ENCODE measurements around the gene HOXA4. TPM values are rescaled to one million over a fixed set of nuclear protein-coding genes. Genes with fewer than 3 reads are reported as not detected.

The HOXA4 gene
- total RNA-seq, 2 experiments from 2014 or later = 0.25 TPM; not detected in 1

DNA sequence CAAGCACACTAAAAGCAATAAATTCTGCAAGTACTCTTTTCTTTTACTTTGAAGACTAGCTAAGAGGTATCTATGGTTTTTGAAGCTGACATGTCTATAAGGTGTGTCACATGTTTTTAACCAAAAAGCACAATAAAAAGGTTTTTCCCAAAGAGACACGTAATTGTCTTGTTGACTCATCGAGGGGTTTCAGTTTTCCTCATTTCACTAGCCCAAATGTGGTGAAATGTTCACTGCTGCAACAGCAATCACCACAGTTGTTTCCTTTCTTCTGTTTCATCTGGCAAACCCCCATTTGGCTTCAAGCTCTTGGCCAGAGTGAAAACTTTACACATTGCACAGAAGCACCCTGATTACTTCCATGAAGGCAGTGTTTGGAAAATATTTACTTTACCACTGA is 3.8 kb upstream of the HOXA4 start:
- Mint-ChIP-seq H3K27me3 (peaks cover 37% of the 10 kb centered on the region), H3K9me3 (no peaks in the 10 kb centered on the region), H3K36me3 (ENCODE audit: low read depth) (peaks cover 3% of the 10 kb centered on the region), H3K27ac (no peak overlapping the region), H3K4me3 (no peak overlapping the region), H3K4me1 (ENCODE audit: low read depth) (peaks cover 19% of the 10 kb centered on the region)
- peak; percentile 39 for DNase-seq
- peak; percentile 55 for ATAC-seq
- POLR2A ChIA-PET = no interaction called here
- intact Hi-C loops (cut with micrococcal nuclease) = no loop called here
- no peak for TF ChIP-seq CTCF (IDR thresholded peaks at IDR 0.05)
- CTCF ChIA-PET = interaction anchor here (1.5 to 2.3 kb wide), 2 partner anchors 16 to 27 kb away, joined by 5 to 8 read pairs; no protein-coding TSS in a partner anchor

DNA sequence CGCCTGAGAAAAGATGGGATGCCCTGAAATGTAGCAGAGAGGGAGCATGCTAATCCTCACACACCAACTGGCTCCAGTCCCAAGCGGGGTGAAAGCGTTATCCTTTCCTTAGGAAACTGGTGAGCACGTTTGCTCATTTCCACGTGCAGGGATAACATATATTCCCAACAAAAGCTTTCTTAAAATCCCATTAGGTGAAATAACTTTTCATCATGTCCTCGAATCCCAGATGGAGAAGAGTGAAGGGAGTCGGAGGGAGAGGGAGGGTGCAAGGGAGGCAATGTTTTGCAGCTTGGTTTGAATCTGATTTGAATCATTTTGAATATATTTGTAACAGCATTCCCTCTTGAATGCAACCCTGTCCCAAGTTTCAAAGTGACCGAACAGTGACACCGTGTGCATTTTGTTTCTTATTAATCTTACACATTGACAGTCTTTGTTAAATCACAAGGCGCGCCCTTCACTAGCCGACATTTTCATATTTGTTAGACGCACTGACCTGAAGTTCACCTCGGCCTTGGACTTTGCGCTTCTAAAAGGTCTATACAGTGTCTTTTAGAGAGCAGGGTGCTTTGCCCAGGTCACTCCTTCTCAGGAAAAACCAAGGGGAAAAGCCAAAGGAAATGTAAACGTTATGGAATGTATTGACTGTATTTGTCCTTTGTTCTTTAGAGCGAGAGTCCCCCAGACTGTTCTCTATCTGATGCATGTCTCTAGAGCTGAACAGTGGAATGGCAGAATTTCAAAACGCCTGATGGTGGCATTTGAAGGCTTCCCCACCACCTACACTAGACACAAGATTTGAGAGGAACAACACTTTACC is 3.1 kb upstream of the HOXA4 start:
- H3K36me3 Mint-ChIP-seq (ENCODE audit: low read depth) = peaks cover 3% of the 10 kb centered on the region
- ATAC-seq = no peak
- ChIA-PET POLR2A (no interaction called here), CTCF (interaction anchor here (2.3 kb wide), 1 partner anchor 28 kb away, joined by 8 read pairs; no protein-coding TSS in a partner anchor)
- DNase-seq = no peak
- no peaks in the 10 kb centered on the region for H3K9me3 Mint-ChIP-seq
- intact Hi-C loops (cut with micrococcal nuclease) = no loop called here
- H3K27me3 Mint-ChIP-seq = peaks cover 37% of the 10 kb centered on the region
- no peak overlapping the region for H3K27ac Mint-ChIP-seq
- peaks cover 19% of the 10 kb centered on the region for H3K4me1 Mint-ChIP-seq (ENCODE audit: low read depth)
- no peak for TF ChIP-seq CTCF (IDR thresholded peaks at IDR 0.05)
- no peak overlapping the region for H3K4me3 Mint-ChIP-seq

DNA sequence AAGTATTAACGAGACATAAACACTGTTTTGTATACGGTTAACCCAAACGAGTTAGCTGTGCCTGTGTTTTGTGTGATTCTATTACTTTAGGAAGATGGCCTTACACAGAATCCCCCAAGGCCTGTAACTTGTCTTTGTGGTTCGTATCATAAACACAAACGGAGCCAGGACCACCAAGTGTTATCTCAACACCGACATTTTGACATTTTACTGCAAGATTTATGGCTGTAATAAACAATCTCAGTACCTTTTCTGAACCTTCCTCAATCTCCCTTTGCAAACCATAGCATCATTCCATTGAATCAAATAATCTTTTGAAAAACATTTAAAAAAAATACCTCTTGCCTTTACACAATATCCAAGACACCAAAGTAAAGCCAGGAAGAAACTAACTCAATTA is 2.4 kb upstream of the HOXA4 start:
- H3K36me3 Mint-ChIP-seq (ENCODE audit: low read depth) = peaks cover 3% of the 10 kb centered on the region
- CTCF ChIA-PET = interaction anchor here (1.5 to 2.3 kb wide), 2 partner anchors 22 to 29 kb away, joined by 4 to 8 read pairs; no protein-coding TSS in a partner anchor

GRCh38 chr7:27132214-27132613 is 1.7 kb upstream of the HOXA4 start:
- DNase-seq (no peak), ATAC-seq (no peak)
- ChIA-PET CTCF (interaction anchor here (0.8 to 1.5 kb wide), 3 partner anchors 9 to 23 kb away, joined by 3 to 4 read pairs (median 3); no protein-coding TSS in a partner anchor), POLR2A (no interaction called here)
- no peak for TF ChIP-seq CTCF (IDR thresholded peaks at IDR 0.05)
- peaks cover 19% of the 10 kb centered on the region for H3K4me1 Mint-ChIP-seq (ENCODE audit: low read depth)
- no peak overlapping the region for H3K4me3 Mint-ChIP-seq
- no peaks in the 10 kb centered on the region for H3K9me3 Mint-ChIP-seq
- peaks cover 32% of the 10 kb centered on the region for H3K27me3 Mint-ChIP-seq
- no peak overlapping the region for H3K27ac Mint-ChIP-seq
- H3K36me3 Mint-ChIP-seq (ENCODE audit: low read depth) = peaks cover 3% of the 10 kb centered on the region
- intact Hi-C loops (cut with micrococcal nuclease) = no loop called here

More for the DNA sequence above, 2.4 kb upstream of the HOXA4 start:
- Mint-ChIP-seq H3K27ac (no peak overlapping the region), H3K9me3 (no peaks in the 10 kb centered on the region), H3K4me3 (no peak overlapping the region), H3K4me1 (ENCODE audit: low read depth) (peaks cover 19% of the 10 kb centered on the region), H3K27me3 (peaks cover 37% of the 10 kb centered on the region)
- POLR2A ChIA-PET = no interaction called here
- no peak for TF ChIP-seq CTCF (IDR thresholded peaks at IDR 0.05)
- intact Hi-C loops (cut with micrococcal nuclease) = no loop called here
- DNase-seq (no peak), ATAC-seq (no peak)

DNA sequence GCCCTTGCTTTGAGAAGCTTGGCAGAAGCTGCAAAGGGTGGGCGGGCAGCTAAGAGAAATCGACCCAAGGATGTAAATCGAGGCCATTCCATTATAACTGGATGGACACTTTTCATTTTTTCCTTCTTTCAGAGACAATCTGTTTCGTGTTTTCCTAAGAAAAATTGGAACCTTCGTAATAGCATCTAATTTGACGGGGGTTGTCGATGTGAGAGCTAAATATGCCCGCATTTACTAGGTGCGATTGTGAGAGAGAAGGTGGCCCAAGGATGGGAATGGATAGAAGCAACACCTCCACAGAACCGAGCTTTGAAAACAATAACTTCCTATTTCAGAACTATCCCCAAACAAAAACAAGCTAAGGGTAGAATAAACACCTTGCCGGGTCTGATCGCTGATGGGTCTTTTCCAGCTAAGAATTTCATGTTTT is 848 bp upstream of the HOXA4 start:
- CTCF ChIA-PET = interaction anchor here (0.8 to 1.5 kb wide), 4 partner anchors 10 to 24 kb away, joined by 3 to 5 read pairs (median 4); partner anchors contain the start of gene HOXA5
- no peaks in the 10 kb centered on the region for H3K9me3 Mint-ChIP-seq
- ATAC-seq (no peak), DNase-seq (no peak)
- POLR2A ChIA-PET = no interaction called here
- peaks cover 32% of the 10 kb centered on the region for H3K27me3 Mint-ChIP-seq
- H3K4me3 Mint-ChIP-seq = peak overlapping the region; percentile 60
- TF ChIP-seq CTCF (IDR thresholded peaks at IDR 0.05) = no peak
- H3K4me1 Mint-ChIP-seq (ENCODE audit: low read depth) = peaks cover 19% of the 10 kb centered on the region
- H3K36me3 Mint-ChIP-seq (ENCODE audit: low read depth) = peaks cover 3% of the 10 kb centered on the region
- no peak overlapping the region for H3K27ac Mint-ChIP-seq
- intact Hi-C loops (cut with micrococcal nuclease) = no loop called here
